Nephron progenitor cell (in vitro differentiated cells): Measurements from ENCODE around the gene SLC41A3.
"Not testable (repeated sequence)": the region's sequence is repeated elsewhere in the genome, so short reads cannot be mapped to it uniquely, and the experiment has no call there.

Source experiments
- DNase-seq: peaks from one replicate; pipeline ENCODE4 v3.0.0; 2021
- H3K27ac Mint-ChIP-seq: 2 replicates; pipeline ENCODE4 v1.8.0; 2021; ENCODE audit warnings: mild to moderate bottlenecking, moderate library complexity, mixed read lengths
- H3K27me3 Mint-ChIP-seq: 2 replicates; pipeline ENCODE4 v1.8.0; 2021; ENCODE audit warnings: mild to moderate bottlenecking, low read depth, mixed read lengths; ENCODE audit not compliant: poor library complexity
- H3K36me3 Mint-ChIP-seq: 2 replicates; pipeline ENCODE4 v1.8.0; 2021; ENCODE audit warnings: low read depth, mixed read lengths
- H3K4me1 Mint-ChIP-seq: 2 replicates; pipeline ENCODE4 v1.8.0; 2021; ENCODE audit warnings: mixed read lengths
- H3K4me3 Mint-ChIP-seq: 2 replicates; pipeline ENCODE4 v1.8.0; 2021; ENCODE audit warnings: mild to moderate bottlenecking, moderate library complexity, mixed read lengths
- H3K9me3 Mint-ChIP-seq: 2 replicates; pipeline ENCODE4 v1.8.0; 2021; ENCODE audit warnings: mild to moderate bottlenecking, moderate library complexity, mixed read lengths
- TF ChIP-seq, protein P1 (sequence below): fragments of 200-600 bp; sonication (generic); IDR thresholded peaks from 2 replicates; pipeline ENCODE4 v1.5.0; 2021; ENCODE audit warnings: antibody characterized with exemption

SLC41A3 gene

DNA sequence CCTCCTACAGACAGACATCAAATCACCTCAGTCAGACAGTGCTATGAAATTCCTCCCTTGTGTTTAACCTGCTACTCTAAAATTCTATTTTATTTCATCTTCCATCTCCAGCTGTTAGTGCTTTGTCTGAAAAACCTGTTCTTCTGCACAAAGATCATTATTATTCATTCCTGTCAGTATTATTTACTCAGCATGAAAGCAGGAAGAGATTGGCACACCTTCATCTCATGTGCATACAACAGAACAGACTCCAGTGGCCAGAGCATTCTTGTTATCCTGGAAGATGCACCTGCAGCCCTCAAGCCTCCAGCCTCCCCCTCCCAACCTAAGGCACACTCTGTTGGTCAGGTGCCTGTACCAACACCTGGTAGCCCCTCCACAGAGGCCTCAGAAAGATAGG lies 116.8 kb downstream of the SLC41A3 start:
- DNase-seq: no peak
- Mint-ChIP-seq H3K4me1 (peaks cover 5% of the 10 kb centered on the region), H3K4me3 (no peak overlapping the region), H3K27ac (no peak overlapping the region), H3K27me3 (peaks cover 32% of the 10 kb centered on the region), H3K36me3 (no peaks in the 10 kb centered on the region), H3K9me3 (no peaks in the 10 kb centered on the region)
- TF ChIP-seq, protein P1, sequence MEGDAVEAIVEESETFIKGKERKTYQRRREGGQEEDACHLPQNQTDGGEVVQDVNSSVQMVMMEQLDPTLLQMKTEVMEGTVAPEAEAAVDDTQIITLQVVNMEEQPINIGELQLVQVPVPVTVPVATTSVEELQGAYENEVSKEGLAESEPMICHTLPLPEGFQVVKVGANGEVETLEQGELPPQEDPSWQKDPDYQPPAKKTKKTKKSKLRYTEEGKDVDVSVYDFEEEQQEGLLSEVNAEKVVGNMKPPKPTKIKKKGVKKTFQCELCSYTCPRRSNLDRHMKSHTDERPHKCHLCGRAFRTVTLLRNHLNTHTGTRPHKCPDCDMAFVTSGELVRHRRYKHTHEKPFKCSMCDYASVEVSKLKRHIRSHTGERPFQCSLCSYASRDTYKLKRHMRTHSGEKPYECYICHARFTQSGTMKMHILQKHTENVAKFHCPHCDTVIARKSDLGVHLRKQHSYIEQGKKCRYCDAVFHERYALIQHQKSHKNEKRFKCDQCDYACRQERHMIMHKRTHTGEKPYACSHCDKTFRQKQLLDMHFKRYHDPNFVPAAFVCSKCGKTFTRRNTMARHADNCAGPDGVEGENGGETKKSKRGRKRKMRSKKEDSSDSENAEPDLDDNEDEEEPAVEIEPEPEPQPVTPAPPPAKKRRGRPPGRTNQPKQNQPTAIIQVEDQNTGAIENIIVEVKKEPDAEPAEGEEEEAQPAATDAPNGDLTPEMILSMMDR: no peak

DNA sequence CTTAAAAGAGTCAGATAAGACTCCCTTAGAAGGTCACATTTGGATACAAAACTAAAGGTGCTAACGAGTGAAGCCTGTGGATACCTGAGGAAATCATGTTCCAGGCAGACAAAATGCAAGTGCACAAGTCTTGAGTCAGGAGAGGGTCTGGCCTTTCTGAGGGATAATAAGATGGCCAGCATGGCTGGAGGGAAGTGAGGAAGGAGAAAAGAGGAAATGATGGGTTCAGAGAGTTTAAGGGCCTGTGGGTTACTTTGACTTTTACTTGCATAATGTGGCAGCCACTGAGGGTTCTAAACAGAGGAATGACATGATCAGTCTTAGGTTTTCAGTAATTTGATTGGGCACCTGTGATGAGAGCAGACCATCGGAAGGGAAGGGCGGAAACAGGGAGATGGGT lies 118.4 kb downstream of the SLC41A3 start:
- TF ChIP-seq, protein P1: no peak
- no peak overlapping the region for H3K27ac Mint-ChIP-seq
- H3K27me3 Mint-ChIP-seq: peaks cover 21% of the 10 kb centered on the region
- H3K9me3 Mint-ChIP-seq: no peaks in the 10 kb centered on the region
- no peaks in the 10 kb centered on the region for H3K36me3 Mint-ChIP-seq
- H3K4me1 Mint-ChIP-seq: no peaks in the 10 kb centered on the region
- no peak overlapping the region for H3K4me3 Mint-ChIP-seq
- DNase-seq: no peak

DNA sequence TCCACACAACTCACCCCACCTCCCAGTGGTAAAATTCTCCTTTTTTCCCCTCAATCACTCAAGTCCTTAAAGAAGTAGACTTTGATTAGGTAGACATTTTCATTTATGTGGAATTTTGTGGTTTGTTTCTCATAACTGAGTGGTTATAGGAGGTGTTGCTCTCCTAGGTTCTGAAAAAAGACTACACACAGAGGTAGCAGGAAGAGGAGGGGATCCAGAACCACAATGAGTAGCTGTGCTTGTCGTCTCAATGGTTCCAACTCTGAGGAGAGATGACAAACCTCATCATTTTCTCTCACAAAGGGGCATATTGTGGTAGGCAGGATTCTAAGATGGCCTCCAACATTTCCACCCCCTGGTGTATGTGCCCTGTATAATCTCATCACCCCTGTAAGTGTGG lies 120.1 kb downstream of the SLC41A3 start:
- not testable (repeated sequence) for H3K9me3 Mint-ChIP-seq, DNase-seq, H3K4me1 Mint-ChIP-seq, H3K36me3 Mint-ChIP-seq, H3K4me3 Mint-ChIP-seq, H3K27ac Mint-ChIP-seq
- H3K27me3 Mint-ChIP-seq: peaks cover 13% of the 10 kb centered on the region

DNA sequence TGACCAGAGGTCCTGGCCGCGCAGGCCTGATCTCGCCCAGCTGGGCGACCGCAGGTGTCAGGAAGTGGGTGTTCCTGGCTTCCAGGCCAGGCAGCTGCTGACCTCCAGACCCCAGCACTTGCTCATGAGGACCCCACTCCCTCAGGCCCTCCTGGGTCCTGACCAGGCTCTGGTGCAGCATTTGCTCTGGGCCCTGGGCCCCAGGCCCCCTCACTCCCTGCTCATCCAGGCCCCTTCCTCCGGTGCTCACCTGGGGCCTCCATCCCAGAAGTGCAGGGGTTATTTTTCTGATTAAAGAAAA lies 122.7 kb downstream of the SLC41A3 start:
- no peak overlapping the region for H3K27ac Mint-ChIP-seq
- H3K4me1 Mint-ChIP-seq: no peaks in the 10 kb centered on the region
- H3K4me3 Mint-ChIP-seq: no peak overlapping the region
- H3K9me3 Mint-ChIP-seq: peaks cover 14% of the 10 kb centered on the region
- TF ChIP-seq, protein P1: no peak
- DNase-seq: no peak
- peaks cover 30% of the 10 kb centered on the region for H3K27me3 Mint-ChIP-seq
- H3K36me3 Mint-ChIP-seq: no peaks in the 10 kb centered on the region

DNA sequence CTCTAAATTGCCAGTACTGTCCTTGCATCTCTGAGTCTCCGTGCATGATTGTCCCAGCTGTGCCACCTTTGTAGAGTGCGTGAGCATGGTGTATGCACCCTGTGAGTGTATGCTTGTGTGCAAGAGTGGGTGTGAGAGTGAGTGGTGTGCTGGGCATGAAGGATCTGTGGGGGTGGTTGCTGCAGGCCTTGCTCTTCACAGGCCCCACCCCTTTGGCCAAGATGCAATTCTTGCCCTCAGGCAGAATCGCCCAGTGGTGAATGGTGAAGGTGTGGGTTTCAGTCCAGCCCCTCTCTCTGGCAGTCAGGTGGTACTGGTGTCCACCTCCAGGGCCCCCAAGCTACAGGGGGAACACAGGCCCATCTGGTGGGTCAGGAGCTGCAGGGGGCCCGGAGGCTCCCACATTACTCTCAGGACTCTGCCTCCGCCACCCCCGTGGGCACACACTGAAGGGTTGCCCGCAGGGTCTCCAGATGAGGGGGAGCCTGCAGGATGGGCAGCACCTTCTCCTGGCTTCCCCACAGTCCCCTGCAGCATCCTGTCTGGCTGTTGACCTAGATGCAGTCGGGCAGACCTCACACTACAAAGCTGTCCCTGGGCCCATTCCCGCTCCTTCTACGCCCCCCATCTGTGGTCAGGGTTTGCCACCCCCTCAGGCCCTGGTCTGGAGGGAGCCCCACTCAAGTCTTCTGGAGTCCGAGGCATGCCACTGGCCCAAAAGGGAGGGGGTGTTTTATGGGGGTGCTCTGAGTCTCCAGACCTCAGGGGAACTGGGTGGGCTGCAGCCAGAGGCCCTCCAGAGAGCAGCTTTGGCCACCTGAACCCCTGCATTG lies 123.3 kb downstream of the SLC41A3 start:
- Mint-ChIP-seq H3K4me1 (no peaks in the 10 kb centered on the region), H3K4me3 (no peak overlapping the region), H3K27me3 (peaks cover 34% of the 10 kb centered on the region), H3K9me3 (peaks cover 14% of the 10 kb centered on the region), H3K36me3 (no peaks in the 10 kb centered on the region), H3K27ac (no peak overlapping the region)
- TF ChIP-seq, protein P1: no peak
- DNase-seq: no peak

DNA sequence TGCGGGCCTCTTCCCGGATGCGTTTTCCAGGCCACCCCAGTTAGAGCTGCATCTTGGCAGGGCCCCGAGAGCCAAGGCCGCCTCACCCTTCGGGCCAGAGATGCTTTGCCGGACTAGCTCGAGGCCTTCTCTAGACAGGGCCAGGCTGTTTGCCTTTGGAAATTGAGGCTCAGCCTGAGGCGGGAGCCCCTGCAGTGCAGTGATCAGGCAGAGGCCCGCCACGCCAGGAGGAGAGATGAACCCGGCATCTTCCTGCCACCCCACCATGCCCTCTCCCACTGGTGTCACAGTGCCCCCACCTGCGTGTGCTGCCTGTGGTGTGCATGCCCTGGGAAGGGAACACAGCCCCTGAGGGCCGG lies 123.9 kb downstream of the SLC41A3 start:
- TF ChIP-seq, protein P1: no peak
- no peak overlapping the region for H3K4me3 Mint-ChIP-seq
- H3K27me3 Mint-ChIP-seq: peaks cover 40% of the 10 kb centered on the region
- H3K4me1 Mint-ChIP-seq: no peaks in the 10 kb centered on the region
- peaks cover 14% of the 10 kb centered on the region for H3K9me3 Mint-ChIP-seq
- no peak for DNase-seq
- no peaks in the 10 kb centered on the region for H3K36me3 Mint-ChIP-seq
- H3K27ac Mint-ChIP-seq: no peak overlapping the region
